Hematopoietic multipotent progenitor cell (in vitro differentiated cells): Measurements from ENCODE around the gene PLXNA1. TPM values are rescaled to one million over a fixed set of nuclear protein-coding genes. Genes with fewer than 3 reads are reported as not detected.

Source experiments
- DNase-seq, 3 donors: peaks; one replicate each; pipeline ENCODE4 v3.0.0-alpha.2; 2011 to 2015; ENCODE audit warnings: low read depth in 2 of 3, low spot score in 2 of 3
- total RNA-seq: library from RNA; depleted of rRNA; stranded (reverse); fragments of >200 nt; gene quantifications from one replicate; pipeline ENCODE4 v1.2.3, GENCODE V29; 2012

Gene PLXNA1
- total RNA-seq, 1 donor = 0.81 TPM

- DNase-seq = no peak
These were observed 2.4 kb downstream of the PLXNA1 start for GRCh38 chr3:126985132-126985985.

- DNase-seq = no peak
These were observed 3.1 kb downstream of the PLXNA1 start for GRCh38 chr3:126986001-126986400.

DNA sequence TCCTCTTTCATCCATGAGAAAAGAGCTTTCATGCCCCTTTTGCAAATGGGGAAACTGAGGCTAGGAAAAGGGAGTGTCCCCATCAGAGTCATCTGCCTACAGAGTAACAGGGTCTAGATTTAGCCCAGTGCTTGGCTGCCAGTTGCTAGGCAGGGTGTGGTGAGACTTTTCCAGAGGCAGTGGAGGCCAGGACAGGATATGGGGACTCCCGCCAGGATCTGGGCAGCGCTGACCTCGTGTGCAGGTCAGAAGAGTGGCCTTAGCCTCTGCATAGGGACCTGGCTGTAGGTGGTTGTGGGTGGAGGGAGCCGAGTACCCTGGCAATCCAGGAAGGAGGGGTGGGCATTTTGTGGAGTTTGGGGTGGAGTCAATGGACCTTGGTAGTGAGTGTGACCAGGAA is 4.2 kb downstream of the PLXNA1 start:
- DNase-seq = no peak

- DNase-seq = no peak
These were observed 4.7 kb downstream of the PLXNA1 start for GRCh38 chr3:126987596-126987995.

DNA sequence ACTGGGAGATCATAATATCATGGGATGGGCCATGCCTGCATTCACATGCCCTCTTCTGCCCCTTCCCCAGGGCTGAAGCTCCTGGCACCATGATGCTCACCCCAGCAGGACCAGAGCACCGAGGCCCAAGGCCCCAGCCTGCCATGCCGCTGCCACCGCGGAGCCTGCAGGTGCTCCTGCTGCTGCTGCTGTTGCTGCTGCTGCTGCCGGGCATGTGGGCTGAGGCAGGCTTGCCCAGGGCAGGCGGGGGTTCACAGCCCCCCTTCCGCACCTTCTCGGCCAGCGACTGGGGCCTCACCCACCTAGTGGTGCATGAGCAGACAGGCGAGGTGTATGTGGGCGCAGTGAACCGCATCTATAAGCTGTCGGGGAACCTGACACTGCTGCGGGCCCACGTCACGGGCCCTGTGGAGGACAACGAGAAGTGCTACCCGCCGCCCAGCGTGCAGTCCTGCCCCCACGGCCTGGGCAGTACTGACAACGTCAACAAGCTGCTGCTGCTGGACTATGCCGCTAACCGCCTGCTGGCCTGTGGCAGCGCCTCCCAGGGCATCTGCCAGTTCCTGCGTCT is 5.6 kb downstream of the PLXNA1 start:
- no peak for DNase-seq

DNA sequence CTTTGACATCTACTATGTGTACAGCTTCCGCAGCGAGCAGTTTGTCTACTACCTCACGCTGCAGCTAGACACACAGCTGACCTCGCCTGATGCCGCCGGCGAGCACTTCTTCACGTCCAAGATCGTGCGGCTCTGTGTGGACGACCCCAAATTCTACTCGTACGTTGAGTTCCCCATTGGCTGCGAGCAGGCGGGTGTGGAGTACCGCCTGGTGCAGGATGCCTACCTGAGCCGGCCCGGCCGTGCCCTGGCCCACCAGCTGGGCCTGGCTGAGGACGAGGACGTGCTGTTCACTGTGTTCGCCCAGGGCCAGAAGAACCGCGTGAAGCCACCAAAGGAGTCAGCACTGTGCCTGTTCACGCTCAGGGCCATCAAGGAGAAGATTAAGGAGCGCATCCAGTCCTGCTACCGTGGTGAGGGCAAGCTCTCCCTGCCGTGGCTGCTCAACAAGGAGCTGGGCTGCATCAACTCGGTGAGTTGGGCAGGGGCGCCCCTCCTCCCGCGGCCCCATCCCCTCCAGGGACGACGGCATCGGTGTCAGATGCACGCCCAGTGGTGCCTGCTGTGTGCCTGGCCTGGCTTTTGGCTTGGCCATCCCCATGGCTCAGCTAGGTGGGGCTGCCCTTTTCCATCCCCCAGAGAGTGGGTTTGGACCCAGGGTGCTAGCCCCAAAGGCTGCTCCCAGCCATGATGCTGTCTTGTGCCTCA is 6.6 kb downstream of the PLXNA1 start:
- DNase-seq = no peak

- no peak for DNase-seq
These were observed 7.2 kb downstream of the PLXNA1 start for GRCh38 chr3:126990024-126990700.

DNA sequence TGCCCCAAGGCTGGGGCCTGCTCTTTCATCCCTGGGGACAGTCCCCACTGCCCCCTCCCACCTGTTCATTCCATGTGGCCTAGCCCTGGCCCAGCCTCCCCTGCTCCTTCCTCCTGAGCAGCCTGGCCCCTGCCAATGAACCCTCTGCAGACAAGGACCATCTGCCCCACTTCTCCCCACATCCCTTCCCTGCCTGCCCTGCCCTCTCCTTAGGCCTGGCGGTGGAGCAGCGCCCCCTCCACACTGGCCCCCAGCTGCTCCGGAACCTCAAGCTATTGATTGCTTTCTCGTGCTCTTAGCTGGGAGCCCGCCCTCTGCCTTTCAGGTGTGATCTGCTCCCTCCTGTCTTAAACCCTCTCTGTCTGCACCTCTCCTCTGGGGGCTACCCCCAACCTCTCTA is 8.0 kb downstream of the PLXNA1 start:
- DNase-seq = no peak

GRCh38 chr3:126991366-126992200 is 8.7 kb downstream of the PLXNA1 start:
- DNase-seq = no peak

GRCh38 chr3:126992216-126992615 is 9.3 kb downstream of the PLXNA1 start:
- no peak for DNase-seq

GRCh38 chr3:126992776-126993175 is 9.9 kb downstream of the PLXNA1 start:
- DNase-seq = no peak

DNA sequence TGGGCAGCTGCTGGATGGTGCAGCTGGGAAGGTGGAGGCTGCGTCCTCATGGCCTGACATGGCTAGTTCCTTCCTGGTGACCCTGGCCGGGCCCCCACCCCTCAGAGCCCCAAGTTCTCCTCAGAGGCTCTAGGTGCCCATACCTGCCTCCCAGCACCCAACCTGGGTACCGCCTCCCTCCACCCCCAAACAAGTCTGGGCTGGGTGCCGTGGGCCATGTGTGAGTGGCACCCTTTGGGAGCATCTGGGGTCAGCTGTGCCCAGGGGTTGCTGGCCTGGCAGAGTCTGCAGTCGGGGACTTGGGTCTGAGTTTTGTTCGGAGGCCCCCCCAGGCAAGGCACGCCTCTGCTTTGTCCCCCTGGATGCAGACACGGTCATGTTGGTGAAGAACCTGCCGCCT is 10.5 kb downstream of the PLXNA1 start:
- no peak for DNase-seq

- DNase-seq = peak in 1 of 3 donors; percentile 30
These were observed 11.8 kb downstream of the PLXNA1 start for GRCh38 chr3:126994661-126995245.

DNA sequence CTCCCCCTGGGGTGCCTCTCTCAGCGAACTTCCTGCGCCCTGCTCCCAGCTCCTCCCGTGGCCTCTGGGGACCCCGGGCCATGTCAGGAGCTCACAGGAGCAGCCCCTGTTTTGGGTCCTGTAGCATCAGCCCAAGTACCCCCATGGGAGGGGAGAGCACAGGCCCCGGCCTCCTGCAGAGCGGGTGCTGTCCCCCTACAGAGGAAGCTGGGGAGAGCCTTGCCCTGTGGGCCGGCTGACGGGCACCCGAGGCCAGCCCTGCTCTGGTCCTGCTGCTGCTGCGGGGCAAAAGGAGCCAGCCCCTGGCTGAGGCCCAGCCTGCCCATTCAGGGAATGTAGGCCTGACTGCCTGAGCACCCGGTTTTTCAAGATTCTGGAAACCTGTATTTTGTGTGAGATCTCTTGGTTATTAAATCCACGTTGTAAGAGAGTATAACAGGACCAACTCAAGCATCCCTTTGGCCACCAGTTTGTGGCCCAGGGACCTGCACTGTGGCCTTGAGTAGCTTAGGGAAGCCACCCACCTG is 12.4 kb downstream of the PLXNA1 start:
- no peak for DNase-seq

DNA sequence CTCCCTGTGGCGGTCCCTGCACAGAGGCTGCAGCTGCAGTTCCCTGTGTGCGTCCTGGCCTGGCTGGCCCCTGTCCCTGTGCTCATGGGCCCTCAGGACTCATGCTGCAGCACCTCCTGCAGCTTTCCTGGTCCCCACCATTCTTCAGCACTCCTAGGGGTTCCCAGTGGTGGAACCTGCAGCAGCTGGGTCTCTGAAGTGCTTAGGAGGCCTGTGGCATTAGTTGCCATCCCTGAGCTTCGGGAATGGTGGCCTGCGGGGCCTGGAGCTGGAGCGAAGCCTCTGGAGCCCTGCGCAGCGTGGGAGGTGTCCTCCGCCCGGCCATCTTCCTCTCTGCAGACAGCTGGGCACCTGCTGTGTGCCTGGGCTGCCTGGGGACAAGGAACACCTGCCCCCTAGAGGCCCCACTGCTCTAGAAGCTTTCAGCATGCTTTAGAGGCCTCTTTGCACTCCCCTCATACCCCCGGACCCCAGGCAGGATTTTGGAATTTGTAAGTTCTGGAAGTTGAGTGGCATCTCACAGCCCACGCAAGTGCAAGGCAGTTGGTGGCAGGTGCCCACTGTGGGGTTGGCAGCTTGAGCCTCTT is 13.1 kb downstream of the PLXNA1 start:
- no peak for DNase-seq

- no peak for DNase-seq
These were observed 14.0 kb downstream of the PLXNA1 start for GRCh38 chr3:126996905-126997304.

GRCh38 chr3:126997455-126998038 is 14.6 kb downstream of the PLXNA1 start:
- no peak for DNase-seq

- DNase-seq = no peak
These were observed 15.4 kb downstream of the PLXNA1 start for GRCh38 chr3:126998320-126998719.

GRCh38 chr3:126998728-126999127 is 15.8 kb downstream of the PLXNA1 start:
- no peak for DNase-seq
